T1000 (cell line): ENCODE measurements around the gene CLDN24.
"Not testable (repeated sequence)": the region's sequence is repeated elsewhere in the genome, so short reads cannot be mapped to it uniquely, and the experiment has no call there.

Source experiments
- DNase-seq: peaks from one replicate; lab custom pipeline; 2025; ENCODE audit warnings: mixed read lengths; lab: John Stamatoyannopoulos, UW

CLDN24 gene

GRCh38 chr4:183347146-183347545 lies 24.9 kb upstream of the CLDN24 start:
- DNase-seq = no peak

- no peak for DNase-seq
These were observed 23.0 kb upstream of the CLDN24 start for GRCh38 chr4:183345261-183345660.

GRCh38 chr4:183344523-183345255 lies 22.5 kb upstream of the CLDN24 start:
- DNase-seq = no peak

GRCh38 chr4:183343730-183344129 lies 21.5 kb upstream of the CLDN24 start:
- DNase-seq = no peak

GRCh38 chr4:183342541-183343533 lies 20.6 kb upstream of the CLDN24 start:
- no peak for DNase-seq

- no peak for DNase-seq
These were observed 15.6 kb upstream of the CLDN24 start for GRCh38 chr4:183337833-183338232.

GRCh38 chr4:183337349-183337748 lies 15.1 kb upstream of the CLDN24 start:
- DNase-seq = no peak

- no peak for DNase-seq
These were observed 13.2 kb upstream of the CLDN24 start for GRCh38 chr4:183335369-183335940.

GRCh38 chr4:183333983-183334382 lies 11.8 kb upstream of the CLDN24 start:
- no peak for DNase-seq

GRCh38 chr4:183333202-183333601 lies 11.0 kb upstream of the CLDN24 start:
- DNase-seq = no peak

- DNase-seq = no peak
These were observed 10.2 kb upstream of the CLDN24 start for GRCh38 chr4:183332447-183332846.

GRCh38 chr4:183330841-183331240 lies 8.6 kb upstream of the CLDN24 start:
- no peak for DNase-seq

- no peak for DNase-seq
These were observed 7.9 kb upstream of the CLDN24 start for GRCh38 chr4:183329954-183330742.

- DNase-seq = no peak
These were observed 7.0 kb upstream of the CLDN24 start for GRCh38 chr4:183329244-183329643.

- no peak for DNase-seq
These were observed 6.6 kb upstream of the CLDN24 start for GRCh38 chr4:183328832-183329231.

GRCh38 chr4:183327827-183328226 lies 5.6 kb upstream of the CLDN24 start:
- DNase-seq = no peak

- DNase-seq = no peak
These were observed 4.6 kb upstream of the CLDN24 start for GRCh38 chr4:183326853-183327252.

GRCh38 chr4:183326387-183326786 lies 4.2 kb upstream of the CLDN24 start:
- DNase-seq = not testable (repeated sequence)

- DNase-seq = no peak
These were observed 2.4 kb upstream of the CLDN24 start for GRCh38 chr4:183324619-183325018.

GRCh38 chr4:183324056-183324455 lies 1.8 kb upstream of the CLDN24 start:
- not testable (repeated sequence) for DNase-seq

GRCh38 chr4:183323295-183323694 lies 1.1 kb upstream of the CLDN24 start:
- DNase-seq = no peak

- no peak for DNase-seq
These were observed 710 bp downstream of the CLDN24 start for GRCh38 chr4:183321516-183321915.
